ENCODE data around the gene MGLL.

GRCh38 chr3:127794972-127795371 lies 27.3 kb downstream of the MGLL start:
- TF ChIP-seq, protein P1, sequence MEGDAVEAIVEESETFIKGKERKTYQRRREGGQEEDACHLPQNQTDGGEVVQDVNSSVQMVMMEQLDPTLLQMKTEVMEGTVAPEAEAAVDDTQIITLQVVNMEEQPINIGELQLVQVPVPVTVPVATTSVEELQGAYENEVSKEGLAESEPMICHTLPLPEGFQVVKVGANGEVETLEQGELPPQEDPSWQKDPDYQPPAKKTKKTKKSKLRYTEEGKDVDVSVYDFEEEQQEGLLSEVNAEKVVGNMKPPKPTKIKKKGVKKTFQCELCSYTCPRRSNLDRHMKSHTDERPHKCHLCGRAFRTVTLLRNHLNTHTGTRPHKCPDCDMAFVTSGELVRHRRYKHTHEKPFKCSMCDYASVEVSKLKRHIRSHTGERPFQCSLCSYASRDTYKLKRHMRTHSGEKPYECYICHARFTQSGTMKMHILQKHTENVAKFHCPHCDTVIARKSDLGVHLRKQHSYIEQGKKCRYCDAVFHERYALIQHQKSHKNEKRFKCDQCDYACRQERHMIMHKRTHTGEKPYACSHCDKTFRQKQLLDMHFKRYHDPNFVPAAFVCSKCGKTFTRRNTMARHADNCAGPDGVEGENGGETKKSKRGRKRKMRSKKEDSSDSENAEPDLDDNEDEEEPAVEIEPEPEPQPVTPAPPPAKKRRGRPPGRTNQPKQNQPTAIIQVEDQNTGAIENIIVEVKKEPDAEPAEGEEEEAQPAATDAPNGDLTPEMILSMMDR (IDR thresholded peaks at IDR 0.05; ENCODE audit: low read depth, low read length, missing input control): no peak
- TF ChIP-seq MAX (IDR thresholded peaks at IDR 0.05) (no peak), SP1 (IDR thresholded peaks at IDR 0.05) (no peak), REST (IDR thresholded peaks at IDR 0.05) (no peak), EGR1 (IDR thresholded peaks at IDR 0.05; ENCODE audit: low read depth in 2 of 2) (no peak), TAF1 (conservative IDR thresholded peaks at IDR 0.05) (no peak), NR2F2 (IDR thresholded peaks at IDR 0.05) (no peak), GABPA (IDR thresholded peaks at IDR 0.05 in 1 of 2, conservative IDR thresholded peaks at IDR 0.05 in 1 of 2) (no peak), YY1 (IDR thresholded peaks at IDR 0.05) (no peak), RXRA (IDR thresholded peaks at IDR 0.05) (no peak), RAD21 (IDR thresholded peaks at IDR 0.05) (no peak), JUND (IDR thresholded peaks at IDR 0.05) (no peak), HNF4A (conservative IDR thresholded peaks at IDR 0.05) (no peak)
- TF ChIP-seq, protein P2, sequence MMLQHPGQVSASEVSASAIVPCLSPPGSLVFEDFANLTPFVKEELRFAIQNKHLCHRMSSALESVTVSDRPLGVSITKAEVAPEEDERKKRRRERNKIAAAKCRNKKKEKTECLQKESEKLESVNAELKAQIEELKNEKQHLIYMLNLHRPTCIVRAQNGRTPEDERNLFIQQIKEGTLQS (IDR thresholded peaks at IDR 0.05): no peak
